T-helper 2 cell (primary cell): ENCODE results near the gene PPP6C.
A peak's percentile ranks its signal among the peaks of the same experiment; 100 is the strongest.
"Not testable (repeated sequence)": the region's sequence is repeated elsewhere in the genome, so short reads cannot be mapped to it uniquely, and the experiment has no call there.

Experiments used
- DNase-seq, 5 experiments: peaks; one replicate each; pipeline versions ENCODE4 v3.0.0 to v3.0.0-alpha.2; 2012 to 2022

PPP6C gene

DNA sequence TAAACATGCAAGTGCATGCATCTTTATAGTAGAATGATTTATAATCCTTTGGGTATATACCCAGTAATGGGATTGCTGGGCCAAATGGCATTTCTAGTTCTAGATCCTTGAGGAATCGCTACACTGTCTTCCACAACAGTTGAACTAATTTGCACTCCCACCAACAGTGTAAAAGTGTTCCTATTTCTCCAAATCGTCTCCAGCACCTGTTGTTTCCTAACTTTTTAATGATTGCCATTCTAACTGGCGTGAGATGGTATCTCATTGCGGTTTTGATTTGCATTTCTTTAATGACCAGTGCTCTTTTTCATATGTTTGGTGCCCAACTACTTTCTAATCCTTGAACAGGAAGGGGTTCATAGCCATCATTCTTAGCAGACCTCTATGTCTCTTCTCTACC is 7.8 kb downstream of the PPP6C start:
- not testable (repeated sequence) for DNase-seq

DNA sequence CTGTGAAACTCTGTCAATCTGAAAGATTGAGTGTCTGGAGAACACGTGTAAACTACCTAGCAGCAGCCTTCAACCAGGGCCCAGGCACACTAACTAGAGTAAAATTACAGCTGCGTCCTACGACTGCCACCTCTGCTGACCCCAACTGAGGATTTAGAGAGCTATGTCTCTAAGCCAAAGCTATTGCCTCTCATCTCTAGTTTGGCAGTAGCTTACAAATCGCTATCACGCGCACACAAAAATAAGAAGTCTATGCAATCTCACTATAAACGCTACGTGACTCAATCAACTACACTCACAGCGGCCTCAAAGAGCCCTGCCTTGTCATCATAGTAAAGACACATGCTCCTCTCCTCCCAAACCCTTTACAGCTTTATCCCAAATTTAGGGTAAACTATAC is 8.7 kb downstream of the PPP6C start:
- DNase-seq: no peak

DNA sequence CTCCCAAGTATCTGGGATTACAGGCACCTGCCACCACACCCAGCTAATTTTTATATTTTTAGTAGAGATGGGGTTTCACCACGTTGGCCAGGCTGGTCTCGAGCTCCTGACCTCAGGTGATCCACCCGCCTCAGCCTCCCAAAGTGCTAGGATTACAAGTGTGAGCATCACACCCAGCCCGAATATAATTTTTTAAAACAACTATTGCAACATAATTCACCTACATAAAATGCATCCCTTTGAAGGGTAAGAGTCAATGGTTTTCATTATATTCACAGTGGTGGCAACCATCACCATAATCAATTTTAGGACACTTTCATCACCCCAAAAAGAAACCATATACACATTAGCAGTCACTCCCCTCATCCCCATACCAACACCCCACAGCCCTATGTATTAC is 9.8 kb downstream of the PPP6C start:
- DNase-seq: not testable (repeated sequence)

DNA sequence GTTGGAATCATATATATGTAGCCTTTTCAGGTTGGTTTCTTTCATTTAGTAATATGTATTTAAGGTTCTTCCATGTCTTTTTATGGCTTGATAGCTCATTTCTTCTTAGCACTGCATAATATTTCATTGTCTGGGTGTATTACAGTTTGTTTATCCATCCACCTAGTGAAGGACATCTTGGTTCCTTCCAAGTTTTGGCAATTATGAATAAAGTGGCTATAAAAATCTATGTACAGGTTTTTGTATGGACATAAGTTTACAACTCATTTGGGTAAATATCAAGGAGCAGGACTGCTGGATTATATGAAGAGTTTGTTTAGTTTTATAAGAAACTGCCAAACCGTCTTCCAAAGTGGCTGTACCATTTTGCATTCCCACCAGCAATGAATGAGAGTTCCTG is 11.7 kb downstream of the PPP6C start:
- DNase-seq: no peak

DNA sequence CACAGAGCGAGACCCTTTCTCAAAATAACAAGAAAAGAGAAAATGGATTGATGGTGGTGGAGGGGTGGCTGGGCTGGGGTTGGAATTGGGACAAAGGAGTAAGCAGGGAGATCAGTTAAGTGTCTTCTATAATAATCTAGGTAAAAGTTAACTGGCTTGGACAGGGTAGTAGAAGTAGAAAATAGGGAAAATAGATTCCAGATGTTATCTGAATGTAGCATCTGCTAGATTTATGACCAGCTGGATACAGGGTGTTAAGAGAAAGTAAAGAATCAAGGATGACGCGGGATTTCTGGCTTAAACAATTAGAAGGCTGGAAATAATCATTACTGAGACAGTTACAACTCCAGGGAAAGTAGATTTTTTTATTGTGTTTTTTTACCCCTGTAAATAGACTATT is 13.0 kb downstream of the PPP6C start:
- DNase-seq: no peak

DNA sequence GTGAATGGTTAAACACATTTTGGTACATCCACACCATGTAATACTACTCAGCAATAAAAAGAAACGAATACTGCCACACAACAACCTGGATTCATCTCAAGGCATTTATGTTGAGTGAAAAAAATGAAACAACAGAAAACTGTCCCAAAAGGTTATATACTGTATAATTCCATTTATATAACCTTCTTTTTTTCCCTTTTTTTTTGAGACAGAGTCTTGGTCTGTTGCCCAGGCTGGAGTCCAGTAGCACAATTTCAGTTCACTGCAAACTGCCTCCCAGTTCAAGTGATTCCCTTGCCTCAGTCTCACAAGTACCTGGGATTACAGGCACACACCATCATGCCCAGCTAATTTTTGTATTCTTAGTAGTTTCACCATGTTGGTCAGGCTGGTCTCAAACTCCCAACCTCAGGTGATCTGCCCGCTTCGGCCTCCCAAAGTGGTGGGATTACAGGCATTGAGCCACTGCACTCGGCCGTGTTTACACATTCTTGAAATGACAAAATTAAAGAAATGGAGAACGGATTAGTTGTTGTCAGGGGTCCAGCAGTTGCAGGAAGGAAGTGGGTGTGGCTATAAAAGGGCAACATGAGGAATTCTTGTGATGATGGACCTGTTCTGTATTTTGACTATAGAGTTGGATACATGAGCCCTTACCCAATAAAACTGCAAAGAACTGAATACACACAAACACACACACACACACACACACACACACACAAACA is 17.4 kb downstream of the PPP6C start:
- DNase-seq: no peak

DNA sequence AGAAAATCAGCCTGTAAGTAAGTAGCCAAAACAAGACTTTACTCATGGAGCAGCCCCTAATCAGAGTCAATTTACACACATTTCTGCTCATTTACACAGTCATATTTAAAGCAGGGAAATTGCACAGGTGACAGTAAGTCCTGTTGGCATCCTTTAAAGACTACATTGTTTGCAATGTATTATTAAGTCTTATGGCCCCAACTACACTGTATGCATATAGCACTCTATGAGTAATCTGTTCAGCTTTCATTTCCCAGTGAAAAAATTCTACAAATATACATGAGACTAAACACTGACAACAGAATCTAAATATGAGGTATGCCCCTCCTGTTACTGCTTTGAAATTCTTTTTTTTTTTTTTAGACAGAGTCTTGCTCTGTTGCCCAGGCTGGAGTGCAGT is 19.7 kb downstream of the PPP6C start:
- no peak for DNase-seq

DNA sequence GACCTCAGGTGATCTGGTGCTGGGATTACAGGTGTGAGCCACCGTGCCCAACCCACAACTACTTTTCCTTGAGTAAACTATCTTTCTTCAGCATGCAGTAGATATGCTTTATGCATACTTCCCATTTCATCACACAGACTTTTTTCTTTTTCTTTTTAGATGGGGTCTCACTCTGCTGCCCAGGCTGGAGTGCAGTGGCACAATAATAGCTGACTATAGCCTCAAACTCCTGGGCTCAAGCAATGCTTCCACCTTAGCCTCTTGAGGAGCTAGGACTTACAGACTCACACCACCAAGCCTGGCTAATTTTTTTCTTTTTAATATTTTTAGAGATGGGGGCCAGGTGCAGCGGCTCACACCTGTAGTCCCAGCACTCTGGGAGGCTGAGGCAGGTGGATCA is 22.8 kb downstream of the PPP6C start:
- no peak for DNase-seq

DNA sequence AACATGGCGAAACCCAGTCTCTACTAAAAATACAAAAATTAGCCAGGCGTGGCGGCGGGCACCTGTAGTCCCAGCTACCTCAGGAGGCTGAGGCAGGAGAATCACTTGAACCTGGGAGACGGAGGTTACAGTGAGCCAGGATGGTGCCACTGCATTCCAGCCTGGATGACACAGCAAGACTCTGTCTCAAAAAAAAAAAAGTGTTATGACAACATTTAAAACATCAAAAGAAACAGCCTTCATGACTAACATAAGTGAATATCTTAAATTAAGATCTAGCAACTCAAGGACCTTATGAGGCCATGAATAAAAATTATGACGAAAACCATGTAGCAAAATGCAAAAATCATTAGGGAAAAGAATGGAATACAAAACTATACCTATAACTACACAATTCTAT is 26.7 kb downstream of the PPP6C start:
- DNase-seq: not testable (repeated sequence)

DNA sequence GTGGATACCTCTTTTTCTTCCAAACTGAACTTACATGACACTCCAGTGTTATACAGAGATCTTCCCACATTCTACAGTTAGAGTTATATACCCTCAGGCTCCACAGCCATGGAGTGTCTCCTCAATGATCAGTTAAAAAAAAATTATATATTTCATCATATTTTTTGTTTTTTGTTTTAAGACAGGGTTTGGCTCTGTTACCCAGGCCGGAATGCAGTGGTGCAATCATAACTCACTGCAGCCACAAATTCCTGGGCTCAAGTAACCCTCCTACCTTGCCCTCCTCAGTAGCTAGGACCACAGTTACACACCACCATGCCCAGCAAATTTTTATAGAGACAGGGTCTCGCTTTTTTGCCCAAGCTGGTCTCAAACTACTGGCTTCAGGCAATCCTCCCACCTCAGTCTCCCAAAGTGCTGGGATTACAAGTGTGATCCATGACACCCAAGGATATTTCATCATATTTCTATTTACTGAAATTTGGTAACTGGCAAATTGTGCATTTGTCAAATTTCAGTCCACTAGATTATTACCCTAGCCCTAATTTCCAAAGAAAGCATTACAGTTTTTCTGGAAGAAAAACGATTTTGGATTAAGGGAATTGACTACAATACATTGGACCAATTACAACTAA is 28.2 kb downstream of the PPP6C start:
- DNase-seq: no peak

DNA sequence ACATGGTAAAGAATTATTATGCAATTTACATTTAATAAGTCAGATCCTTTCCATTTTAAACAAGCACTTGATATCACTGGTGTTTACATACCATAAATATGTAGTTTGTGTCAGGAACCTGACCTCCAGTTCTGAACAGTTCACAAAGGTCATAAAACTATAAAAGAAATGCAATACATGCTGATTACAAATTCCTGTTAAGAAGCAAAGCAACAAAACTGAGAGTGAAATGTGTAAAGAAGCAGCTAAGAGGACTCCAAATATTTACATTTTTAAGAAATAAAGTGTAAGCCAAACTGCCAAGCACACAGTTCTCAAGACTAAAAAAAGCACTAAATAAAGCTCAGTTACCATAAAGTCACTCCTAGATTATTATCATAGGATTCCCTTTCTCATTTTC is 28.9 kb downstream of the PPP6C start:
- no peak for DNase-seq

DNA sequence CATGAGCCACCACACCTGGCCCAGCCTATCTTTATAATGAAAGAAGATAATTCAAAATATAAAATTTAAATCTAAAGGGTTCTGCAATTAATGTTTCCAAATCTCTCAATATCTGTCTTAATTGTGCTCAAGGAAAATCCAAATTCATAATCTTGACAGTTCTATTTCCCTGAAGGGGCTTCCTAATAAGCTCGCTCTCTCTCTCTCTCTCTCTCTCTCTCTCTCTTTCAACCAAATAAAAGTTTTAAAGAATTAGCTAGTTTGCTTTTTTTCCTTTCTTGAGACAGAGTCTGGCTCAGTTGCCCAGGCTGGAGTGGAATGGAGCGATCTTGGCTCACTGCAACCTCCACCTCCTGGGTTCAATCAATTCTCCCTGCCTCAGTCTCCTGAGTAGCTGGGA is 33.1 kb downstream of the PPP6C start:
- no peak for DNase-seq

DNA sequence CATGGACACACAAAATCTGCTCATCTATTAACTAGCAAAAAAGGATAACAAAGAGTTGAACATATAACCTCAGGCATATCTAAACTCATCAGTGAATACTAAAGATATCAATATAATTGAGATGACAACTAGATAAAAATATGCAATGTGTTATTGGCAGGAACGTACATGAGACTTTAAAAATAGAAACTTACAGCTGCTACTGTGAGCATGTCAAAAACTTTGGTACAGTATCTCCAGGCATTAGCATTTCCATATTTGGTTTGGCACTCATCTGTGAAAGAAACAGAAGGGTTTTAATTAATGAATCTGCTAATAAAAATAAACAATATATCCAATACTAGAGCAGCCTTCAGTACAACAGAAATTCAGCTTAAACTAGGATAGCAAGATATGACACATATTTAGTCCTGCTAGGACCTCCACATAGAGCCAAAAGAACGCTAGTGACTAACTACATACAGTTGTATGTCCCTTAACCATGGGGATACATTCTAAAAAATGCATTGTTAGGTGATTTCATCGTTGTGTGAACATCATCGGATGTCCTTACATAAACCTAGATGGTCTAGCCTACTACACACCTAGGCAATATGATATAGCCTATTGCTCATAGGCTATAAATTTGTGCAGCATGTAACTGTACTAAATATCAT is 35.8 kb downstream of the PPP6C start:
- DNase-seq: no peak

DNA sequence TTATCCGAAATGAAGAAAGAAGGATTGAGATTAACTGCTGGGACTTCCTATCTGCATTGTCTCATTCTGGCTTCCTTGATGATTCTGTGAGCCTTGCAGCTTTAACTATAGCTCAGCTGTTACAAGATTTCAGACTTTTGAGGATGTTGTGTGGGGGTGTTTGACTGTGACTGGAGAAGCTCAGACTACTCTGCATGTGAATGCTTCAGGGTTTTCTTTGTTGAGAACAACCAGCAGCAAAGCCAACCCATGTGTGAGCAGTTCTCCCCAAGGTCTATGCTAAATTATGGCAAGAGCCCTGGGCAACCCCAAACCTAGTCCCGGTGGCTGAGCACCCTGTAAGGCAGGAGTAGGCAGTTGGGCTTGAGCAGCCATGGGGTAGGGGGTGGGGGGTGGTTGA is 37.9 kb downstream of the PPP6C start:
- DNase-seq: no peak

DNA sequence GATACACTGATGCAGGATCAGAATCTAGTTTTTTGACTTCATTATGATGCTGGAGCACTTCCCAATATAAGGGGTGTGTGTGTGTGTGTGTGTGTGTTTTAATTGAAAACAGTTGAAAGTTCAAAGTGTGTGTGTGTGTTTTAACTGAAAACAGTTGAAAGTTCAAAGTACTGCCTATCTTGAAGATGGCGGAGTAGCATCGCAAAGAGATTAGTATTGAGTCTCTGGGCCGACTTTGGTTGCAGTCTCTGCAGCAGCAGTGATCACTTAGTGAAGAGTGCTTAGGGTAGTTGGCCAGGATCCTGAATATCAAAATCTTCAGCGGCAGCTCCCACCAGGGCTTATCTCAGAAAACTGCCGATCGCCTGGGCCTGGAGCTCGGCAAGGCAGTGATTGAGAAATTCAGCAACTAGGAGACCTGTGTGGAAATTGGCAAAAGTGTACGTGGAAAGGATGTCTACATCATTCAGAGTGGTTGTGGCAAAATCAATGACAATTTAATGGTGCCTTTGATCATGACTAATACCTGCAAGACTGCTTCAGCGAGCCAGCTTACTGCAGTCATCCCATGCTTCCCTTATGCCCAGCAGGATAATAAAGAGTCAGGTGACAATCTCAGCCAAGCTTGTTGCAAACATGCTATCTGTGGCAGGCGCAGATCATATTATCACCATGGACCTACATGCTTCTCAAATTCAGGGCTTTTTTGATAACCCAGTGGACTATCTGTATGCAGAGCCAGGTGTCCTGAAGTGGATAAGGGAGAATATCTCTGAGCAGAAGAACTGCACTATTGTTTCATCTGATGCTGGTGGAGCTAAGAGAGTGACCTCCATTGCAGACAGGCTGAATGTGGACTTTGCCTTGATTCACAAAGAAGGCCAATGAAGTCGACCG is 39.0 kb downstream of the PPP6C start:
- no peak for DNase-seq

DNA sequence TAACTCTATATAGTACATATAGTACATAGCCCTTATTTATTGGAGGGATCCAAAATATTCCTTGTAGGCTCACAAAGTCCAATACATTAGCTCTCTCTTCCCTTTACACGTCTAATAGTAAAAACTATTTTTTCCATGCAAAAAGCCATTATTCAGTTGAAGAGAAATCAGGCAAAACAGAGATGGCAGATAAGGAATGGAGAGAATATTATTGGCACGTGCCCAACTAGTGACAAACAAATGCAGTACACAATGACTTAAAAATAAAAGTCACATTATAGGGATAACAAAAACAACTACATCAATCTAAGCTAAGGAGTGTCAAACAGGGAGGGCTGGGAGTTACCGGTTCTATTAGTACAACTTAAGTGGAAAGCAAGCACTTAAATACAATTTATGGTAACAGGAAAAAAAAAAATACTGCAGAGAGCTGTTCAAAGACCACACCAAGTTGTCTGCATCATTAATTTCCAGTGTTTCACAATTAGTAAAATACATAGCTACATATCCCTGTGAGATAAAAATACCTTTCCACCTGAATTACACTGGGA is 42.1 kb downstream of the PPP6C start:
- DNase-seq: no peak

DNA sequence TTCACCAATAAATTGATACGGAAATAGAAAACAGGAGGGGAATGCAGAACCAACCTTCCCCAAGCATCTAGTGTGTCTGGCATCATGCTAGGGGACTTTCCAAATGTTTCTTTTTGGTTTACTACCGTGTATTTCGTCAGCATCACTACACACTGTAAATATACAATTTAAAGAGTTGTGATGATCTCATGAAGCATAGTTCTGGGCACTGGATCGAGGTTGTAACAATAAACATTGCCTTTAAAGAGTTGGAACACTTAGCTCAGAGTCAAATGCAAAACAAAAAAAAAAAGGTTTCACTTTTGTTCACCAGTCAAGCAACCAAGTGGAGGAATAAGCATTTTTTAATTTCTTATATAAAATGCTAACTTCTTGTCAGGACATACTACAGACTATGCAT is 43.4 kb downstream of the PPP6C start:
- peak in 1 of 5 experiments; percentile 42 for DNase-seq

DNA sequence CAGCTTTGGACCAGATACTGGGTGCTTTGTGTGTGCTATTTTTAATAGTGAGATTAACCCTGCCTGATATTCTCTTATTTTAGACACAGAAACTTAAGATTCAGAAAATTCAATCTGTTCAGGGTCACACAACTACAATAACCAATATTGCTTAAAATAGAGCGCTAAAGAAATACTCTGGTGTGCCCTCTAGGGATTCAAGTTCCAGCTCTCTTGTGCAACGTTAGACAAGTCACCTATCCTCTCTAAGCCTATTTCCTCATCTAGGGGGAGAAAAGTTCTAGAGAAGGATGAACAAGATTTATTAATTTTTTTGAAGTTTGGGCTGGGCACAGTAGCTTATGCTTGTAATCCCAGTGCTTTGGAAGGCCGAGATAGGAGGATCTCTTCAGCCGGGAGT is 44.2 kb downstream of the PPP6C start:
- DNase-seq: no peak

DNA sequence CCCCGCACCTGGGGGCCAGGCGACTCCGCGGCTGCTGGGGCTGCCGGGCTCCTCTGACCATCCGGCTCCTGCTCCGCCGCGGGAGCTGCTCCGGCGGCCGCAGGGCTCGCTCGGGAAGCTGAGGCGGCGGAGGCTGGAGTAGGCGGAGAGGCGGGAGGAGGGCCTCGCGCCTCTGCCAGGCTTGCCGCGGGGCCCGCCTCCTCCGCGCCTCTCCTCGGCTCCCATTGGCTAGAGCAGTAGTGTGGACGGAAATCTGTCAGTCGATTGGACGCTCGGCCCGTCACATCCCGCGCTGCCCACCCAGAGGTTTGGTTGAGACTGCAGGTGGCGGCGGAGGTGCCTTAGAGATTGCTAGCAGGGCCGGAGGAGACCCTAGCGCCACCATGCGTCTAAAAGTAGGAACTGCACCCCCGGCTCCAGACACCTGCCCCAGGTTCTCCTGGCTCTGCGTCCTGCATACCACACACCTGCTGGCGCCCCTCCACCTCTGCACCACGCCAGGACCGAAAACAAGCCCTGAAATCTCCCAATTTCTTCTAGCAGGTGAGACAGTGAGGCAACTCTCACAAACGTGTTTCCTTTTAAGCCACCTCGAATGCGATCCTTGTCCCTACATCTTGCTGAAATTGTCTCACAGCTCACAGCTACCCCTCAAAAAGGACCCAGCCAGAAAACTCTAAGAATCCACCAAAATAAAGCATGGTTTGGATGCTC is 46.1 kb downstream of the PPP6C start, which contains the start of gene SCAI:
TSS of gene SCAI (minus strand) at position 152 of the 714 bp plus-strand sequence. CDS start at position 61, 91 bp downstream.
- peak; percentile 94 to 99 (median 98) for DNase-seq

DNA sequence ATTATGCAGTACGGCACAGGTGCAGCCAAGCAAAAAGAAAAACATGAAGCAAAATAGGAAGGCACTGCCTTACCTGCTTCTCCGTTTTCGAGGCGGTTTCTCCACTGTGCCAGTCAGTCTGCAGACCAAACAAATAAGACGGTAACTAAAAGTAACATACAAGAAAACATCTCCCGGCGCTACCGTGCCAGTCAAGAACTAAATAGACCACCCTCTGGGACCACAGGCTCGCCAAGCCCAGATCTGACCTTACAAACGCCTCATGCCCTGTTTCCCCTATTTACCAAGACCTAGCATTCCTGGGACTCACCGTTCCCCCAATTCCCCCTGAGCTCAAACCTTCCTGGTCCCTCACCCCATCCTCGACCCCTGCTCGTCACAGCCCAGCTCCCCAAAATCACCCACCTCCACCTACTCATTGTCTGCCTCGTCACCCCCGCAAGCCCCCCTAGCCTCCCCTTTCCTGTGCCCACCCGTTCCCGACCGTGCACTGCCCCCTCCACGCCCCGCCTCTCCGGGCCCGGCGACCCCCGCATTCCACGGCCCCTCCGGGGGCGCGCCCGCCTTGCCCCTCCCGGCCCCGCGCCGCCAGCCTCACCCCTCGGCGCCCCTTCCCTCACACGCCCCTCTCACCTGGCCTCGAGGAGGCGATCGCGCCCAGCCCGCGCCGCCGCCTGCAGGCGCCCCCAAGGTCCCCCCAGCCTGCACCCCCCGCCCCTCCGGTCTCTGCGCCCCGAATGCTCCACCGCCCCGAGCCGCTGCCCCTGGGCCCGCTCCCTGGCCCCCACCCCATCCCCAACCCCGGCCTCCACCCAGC is 46.8 kb downstream of the PPP6C start:
- peak in 2 of 5 experiments; percentile 18 to 39 for DNase-seq

DNA sequence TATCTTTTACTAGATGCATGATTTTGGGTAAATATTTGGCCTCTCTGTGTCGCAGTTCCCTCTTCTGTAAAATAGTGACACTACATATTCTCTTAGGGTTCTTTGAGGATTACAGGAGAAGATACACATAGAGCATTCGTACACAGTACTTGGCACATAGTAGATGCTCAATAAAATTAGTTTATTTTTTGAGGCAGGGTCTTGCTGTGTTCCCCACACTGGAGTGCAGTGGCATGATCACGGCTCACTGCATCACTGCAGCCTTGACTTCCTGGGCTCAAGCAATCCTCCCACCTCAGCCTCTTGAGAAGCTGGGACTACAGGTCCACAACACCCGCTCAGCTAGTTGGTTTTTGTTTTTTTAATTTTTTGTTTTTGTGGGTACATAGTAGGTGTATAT is 47.9 kb downstream of the PPP6C start:
- no peak for DNase-seq
